Measurements from ENCODE around the gene MSRB3. TPM values are rescaled to one million over a fixed set of nuclear protein-coding genes. Genes with fewer than 3 reads are reported as not detected.

MSRB3 gene
- total RNA-seq, 1 donor from 2014 or later: 3.7 TPM

GRCh38 chr12:65334521-65334920 is 56.0 kb downstream of the MSRB3 start:
- Histone ChIP-seq H2AFZ (replicated peaks) (no peak overlapping the region), H3K4me2 (no peak overlapping the region), H3K36me3 (no peaks in the 10 kb centered on the region), H3K27ac (no peak overlapping the region), H3K4me3 (no peak overlapping the region), H3K4me1 (no peaks in the 10 kb centered on the region), H3K9me3 (ENCODE audit: low read depth) (no peaks in the 10 kb centered on the region), H4K20me1 (ENCODE audit: low read depth) (no peaks in the 10 kb centered on the region), H3F3A (ENCODE audit: low read depth) (no peaks in the 10 kb centered on the region), H3K27me3 (no peaks in the 10 kb centered on the region), H3K9ac (no peak overlapping the region), H3K79me2 (ENCODE audit: low read depth) (no peaks in the 10 kb centered on the region)
- no peak for DNase-seq (ENCODE audit: low spot score)
- Mint-ChIP-seq H3K4me3 (no peak overlapping the region), H3K36me3 (peaks cover 16% of the 10 kb centered on the region), H3K27ac (peak overlapping the region; percentile 27), H3K27me3 (ENCODE audit: insufficient read depth, low read depth) (peaks cover 2% of the 10 kb centered on the region), H3K4me1 (peaks cover 24% of the 10 kb centered on the region), H3K9me3 (peaks cover 7% of the 10 kb centered on the region)
- TF ChIP-seq EZH2phosphoT487 (IDR thresholded peaks at IDR 0.05) (no peak), EZH2 (IDR thresholded peaks at IDR 0.05) (no peak)
- TF ChIP-seq, protein P1, sequence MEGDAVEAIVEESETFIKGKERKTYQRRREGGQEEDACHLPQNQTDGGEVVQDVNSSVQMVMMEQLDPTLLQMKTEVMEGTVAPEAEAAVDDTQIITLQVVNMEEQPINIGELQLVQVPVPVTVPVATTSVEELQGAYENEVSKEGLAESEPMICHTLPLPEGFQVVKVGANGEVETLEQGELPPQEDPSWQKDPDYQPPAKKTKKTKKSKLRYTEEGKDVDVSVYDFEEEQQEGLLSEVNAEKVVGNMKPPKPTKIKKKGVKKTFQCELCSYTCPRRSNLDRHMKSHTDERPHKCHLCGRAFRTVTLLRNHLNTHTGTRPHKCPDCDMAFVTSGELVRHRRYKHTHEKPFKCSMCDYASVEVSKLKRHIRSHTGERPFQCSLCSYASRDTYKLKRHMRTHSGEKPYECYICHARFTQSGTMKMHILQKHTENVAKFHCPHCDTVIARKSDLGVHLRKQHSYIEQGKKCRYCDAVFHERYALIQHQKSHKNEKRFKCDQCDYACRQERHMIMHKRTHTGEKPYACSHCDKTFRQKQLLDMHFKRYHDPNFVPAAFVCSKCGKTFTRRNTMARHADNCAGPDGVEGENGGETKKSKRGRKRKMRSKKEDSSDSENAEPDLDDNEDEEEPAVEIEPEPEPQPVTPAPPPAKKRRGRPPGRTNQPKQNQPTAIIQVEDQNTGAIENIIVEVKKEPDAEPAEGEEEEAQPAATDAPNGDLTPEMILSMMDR (IDR thresholded peaks at IDR 0.05): no peak

- H3K4me3 Mint-ChIP-seq: no peak overlapping the region
- TF ChIP-seq, protein P1 (IDR thresholded peaks at IDR 0.05): no peak
- TF ChIP-seq EZH2phosphoT487 (IDR thresholded peaks at IDR 0.05) (no peak), EZH2 (IDR thresholded peaks at IDR 0.05) (no peak)
- Histone ChIP-seq H3K27me3 (no peaks in the 10 kb centered on the region), H3K36me3 (no peaks in the 10 kb centered on the region), H4K20me1 (ENCODE audit: low read depth) (no peaks in the 10 kb centered on the region), H3K4me2 (no peak overlapping the region), H3K4me1 (no peaks in the 10 kb centered on the region), H3K4me3 (no peak overlapping the region), H3F3A (ENCODE audit: low read depth) (no peaks in the 10 kb centered on the region), H3K9me3 (ENCODE audit: low read depth) (no peaks in the 10 kb centered on the region), H3K79me2 (ENCODE audit: low read depth) (no peaks in the 10 kb centered on the region), H3K27ac (no peak overlapping the region), H2AFZ (replicated peaks) (no peak overlapping the region), H3K9ac (no peak overlapping the region)
- peaks cover 24% of the 10 kb centered on the region for H3K4me1 Mint-ChIP-seq
- H3K36me3 Mint-ChIP-seq: peaks cover 16% of the 10 kb centered on the region
- peaks cover 2% of the 10 kb centered on the region for H3K27me3 Mint-ChIP-seq (ENCODE audit: insufficient read depth, low read depth)
- H3K9me3 Mint-ChIP-seq: peaks cover 7% of the 10 kb centered on the region
- DNase-seq (ENCODE audit: low spot score): no peak
- peak overlapping the region; percentile 89 for H3K27ac Mint-ChIP-seq
These were observed 56.7 kb downstream of the MSRB3 start for GRCh38 chr12:65335021-65335714.

- H3K27ac Mint-ChIP-seq: peak overlapping the region; percentile 89
- Histone ChIP-seq H3K9me3 (ENCODE audit: low read depth) (no peaks in the 10 kb centered on the region), H2AFZ (replicated peaks) (no peak overlapping the region), H3K36me3 (no peaks in the 10 kb centered on the region), H3F3A (ENCODE audit: low read depth) (no peaks in the 10 kb centered on the region), H3K9ac (no peak overlapping the region), H4K20me1 (ENCODE audit: low read depth) (no peaks in the 10 kb centered on the region), H3K79me2 (ENCODE audit: low read depth) (no peaks in the 10 kb centered on the region), H3K27me3 (no peaks in the 10 kb centered on the region), H3K4me2 (no peak overlapping the region), H3K27ac (no peak overlapping the region), H3K4me3 (no peak overlapping the region), H3K4me1 (no peaks in the 10 kb centered on the region)
- H3K4me1 Mint-ChIP-seq: peaks cover 21% of the 10 kb centered on the region
- peaks cover 2% of the 10 kb centered on the region for H3K27me3 Mint-ChIP-seq (ENCODE audit: insufficient read depth, low read depth)
- TF ChIP-seq EZH2 (IDR thresholded peaks at IDR 0.05) (no peak), EZH2phosphoT487 (IDR thresholded peaks at IDR 0.05) (no peak)
- TF ChIP-seq, protein P1 (IDR thresholded peaks at IDR 0.05): no peak
- DNase-seq (ENCODE audit: low spot score): no peak
- peaks cover 14% of the 10 kb centered on the region for H3K36me3 Mint-ChIP-seq
- H3K4me3 Mint-ChIP-seq: no peak overlapping the region
- H3K9me3 Mint-ChIP-seq: peaks cover 4% of the 10 kb centered on the region
These were observed 57.5 kb downstream of the MSRB3 start for GRCh38 chr12:65335981-65336380.
